Keratinocyte (primary cell): ENCODE measurements around the gene RYR1.
"Not testable (repeated sequence)": the region's sequence is repeated elsewhere in the genome, so short reads cannot be mapped to it uniquely, and the experiment has no call there.

ENCODE experiments used
- EZH2 ChIP-seq: IDR thresholded peaks from one replicate; pipeline ENCODE4 v1.6.1; 2012; ENCODE audit warnings: inconsistent platforms, mild to moderate bottlenecking, low read length, moderate library complexity
- TF ChIP-seq, protein P1 (sequence below), 3 experiments: IDR thresholded peaks in 1 of 3; conservative IDR thresholded peaks in 1 of 3; optimal IDR thresholded peaks in 1 of 3; 2 replicates in 2 of 3; 3 replicates in 1 of 3; pipeline versions ENCODE3 to v1.5.1; 2011; ENCODE audit warnings: low read length in 3 of 3, mild to moderate bottlenecking in 3 of 3, moderate library complexity in 2 of 3, control low read depth in 1 of 3, inconsistent platforms in 1 of 3; ENCODE audit not compliant: insufficient read depth in 2 of 3; ENCODE audit errors: extremely low read depth in 1 of 3

DNA sequence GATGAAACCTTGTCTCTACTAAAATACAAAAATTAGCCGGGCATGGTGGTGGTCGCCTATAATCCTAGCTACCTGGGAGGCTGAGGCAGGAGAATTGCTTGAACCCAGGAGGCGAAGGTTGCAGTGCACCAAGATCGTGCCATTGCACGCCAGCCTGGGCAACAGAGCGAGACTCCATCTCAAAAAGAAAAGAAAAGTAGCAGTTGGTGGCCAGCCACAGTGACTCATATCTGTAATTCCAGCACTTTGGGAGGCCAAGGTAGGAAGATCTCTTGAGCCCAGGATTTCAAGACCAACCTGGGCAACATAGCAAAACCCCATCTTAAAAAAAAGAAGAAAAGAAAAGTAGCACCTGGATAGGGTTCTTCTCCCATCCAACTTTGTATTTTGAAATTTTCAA, 79.7 kb downstream of the RYR1 start:
- TF ChIP-seq, protein P1, sequence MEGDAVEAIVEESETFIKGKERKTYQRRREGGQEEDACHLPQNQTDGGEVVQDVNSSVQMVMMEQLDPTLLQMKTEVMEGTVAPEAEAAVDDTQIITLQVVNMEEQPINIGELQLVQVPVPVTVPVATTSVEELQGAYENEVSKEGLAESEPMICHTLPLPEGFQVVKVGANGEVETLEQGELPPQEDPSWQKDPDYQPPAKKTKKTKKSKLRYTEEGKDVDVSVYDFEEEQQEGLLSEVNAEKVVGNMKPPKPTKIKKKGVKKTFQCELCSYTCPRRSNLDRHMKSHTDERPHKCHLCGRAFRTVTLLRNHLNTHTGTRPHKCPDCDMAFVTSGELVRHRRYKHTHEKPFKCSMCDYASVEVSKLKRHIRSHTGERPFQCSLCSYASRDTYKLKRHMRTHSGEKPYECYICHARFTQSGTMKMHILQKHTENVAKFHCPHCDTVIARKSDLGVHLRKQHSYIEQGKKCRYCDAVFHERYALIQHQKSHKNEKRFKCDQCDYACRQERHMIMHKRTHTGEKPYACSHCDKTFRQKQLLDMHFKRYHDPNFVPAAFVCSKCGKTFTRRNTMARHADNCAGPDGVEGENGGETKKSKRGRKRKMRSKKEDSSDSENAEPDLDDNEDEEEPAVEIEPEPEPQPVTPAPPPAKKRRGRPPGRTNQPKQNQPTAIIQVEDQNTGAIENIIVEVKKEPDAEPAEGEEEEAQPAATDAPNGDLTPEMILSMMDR (optimal IDR thresholded peaks at IDR 0.05 in 1 of 3, IDR thresholded peaks at IDR 0.05 in 1 of 3, conservative IDR thresholded peaks at IDR 0.05 in 1 of 3; ENCODE audit: extremely low read depth in 1 of 3, insufficient read depth in 2 of 3, low read length in 3 of 3) = not testable (repeated sequence)
- TF ChIP-seq EZH2 = not testable (repeated sequence)
